Duodenal mucosa (tissue), 2 donors: ENCODE data around the gene UCK2.

Experiments
- H3K27ac ChIP-seq: one replicate; pipeline ENCODE4 v1.7.0; 2013; ENCODE audit warnings: low read depth, low read length
- H3K27me3 ChIP-seq, 2 donors: one replicate each; pipeline ENCODE4 v1.7.0; 2013; ENCODE audit warnings: low read length in 2 of 2, control low read depth in 1 of 2; ENCODE audit not compliant: insufficient read depth in 2 of 2, control insufficient read depth in 1 of 2
- H3K36me3 ChIP-seq, 2 donors: one replicate each; pipeline ENCODE4 v1.7.0; 2013; ENCODE audit warnings: low read length in 2 of 2, control low read depth in 1 of 2; ENCODE audit not compliant: insufficient read depth in 2 of 2, control insufficient read depth in 1 of 2
- H3K4me1 ChIP-seq, 2 donors: one replicate each; pipeline ENCODE4 v1.7.0; 2013; ENCODE audit warnings: low read length in 2 of 2, control low read depth in 1 of 2; ENCODE audit not compliant: insufficient read depth in 2 of 2, control insufficient read depth in 1 of 2
- H3K4me3 ChIP-seq, 2 donors: one replicate each; pipeline ENCODE4 v1.7.0; 2013; ENCODE audit warnings: low read length in 2 of 2, low read depth in 1 of 2
- H3K9ac ChIP-seq, 2 donors: one replicate each; pipeline ENCODE4 v1.7.0; 2013; ENCODE audit warnings: low read length in 2 of 2, low read depth in 1 of 2
- H3K9me3 ChIP-seq, 2 donors: one replicate each; pipeline ENCODE4 v1.7.0; 2013; ENCODE audit warnings: low read length in 2 of 2, control low read depth in 1 of 2; ENCODE audit not compliant: control insufficient read depth in 1 of 2

UCK2 gene

DNA sequence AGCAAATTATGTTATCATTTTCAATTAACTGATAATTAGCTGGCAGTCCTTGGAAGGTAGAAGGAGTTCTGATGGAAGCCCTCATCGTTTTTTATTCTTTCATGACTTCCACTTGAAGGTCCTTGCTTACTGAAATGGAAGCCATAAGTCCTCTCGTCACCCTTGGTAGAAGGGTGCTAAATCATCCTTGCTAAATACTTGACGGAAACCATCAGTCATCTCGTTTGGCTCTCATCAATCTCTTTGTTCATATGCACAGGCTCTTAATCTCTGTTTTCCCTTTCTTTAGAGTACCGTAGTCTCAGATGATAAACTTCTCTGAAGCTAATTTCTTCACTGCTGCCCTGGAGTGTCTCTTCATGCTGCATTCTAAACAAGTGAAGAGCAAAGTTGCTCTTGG is 34.5 kb downstream of the UCK2 start:
- no peaks in the 10 kb centered on the region for H3K36me3 ChIP-seq
- no peak overlapping the region for H3K4me3 ChIP-seq
- no peak overlapping the region for H3K9ac ChIP-seq
- H3K27ac ChIP-seq = no peak overlapping the region
- peaks cover 60 to 62% of the 10 kb centered on the region in 2 donors for H3K4me1 ChIP-seq
- no peaks in the 10 kb centered on the region for H3K27me3 ChIP-seq
- H3K9me3 ChIP-seq = no peaks in the 10 kb centered on the region

DNA sequence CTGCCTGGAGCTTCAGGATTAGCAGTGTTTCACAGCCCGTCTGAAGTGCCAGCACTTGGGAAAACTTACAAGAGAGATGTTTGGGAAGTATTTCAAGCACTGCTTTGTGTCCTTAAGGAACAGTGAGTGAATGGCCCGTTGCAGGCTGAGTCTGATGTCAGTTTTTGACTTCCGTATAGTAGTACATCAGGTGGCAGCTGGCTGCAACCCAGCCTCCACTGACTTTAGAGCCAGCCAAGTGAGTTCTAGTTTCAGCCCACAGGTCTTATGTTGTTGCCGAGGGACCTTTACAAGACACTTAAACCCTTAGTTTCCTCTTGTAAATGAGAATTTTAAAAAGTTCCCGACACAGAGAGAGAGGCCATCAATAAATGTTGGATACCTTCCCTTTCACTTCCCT is 35.0 kb downstream of the UCK2 start:
- no peaks in the 10 kb centered on the region for H3K36me3 ChIP-seq
- no peaks in the 10 kb centered on the region for H3K27me3 ChIP-seq

DNA sequence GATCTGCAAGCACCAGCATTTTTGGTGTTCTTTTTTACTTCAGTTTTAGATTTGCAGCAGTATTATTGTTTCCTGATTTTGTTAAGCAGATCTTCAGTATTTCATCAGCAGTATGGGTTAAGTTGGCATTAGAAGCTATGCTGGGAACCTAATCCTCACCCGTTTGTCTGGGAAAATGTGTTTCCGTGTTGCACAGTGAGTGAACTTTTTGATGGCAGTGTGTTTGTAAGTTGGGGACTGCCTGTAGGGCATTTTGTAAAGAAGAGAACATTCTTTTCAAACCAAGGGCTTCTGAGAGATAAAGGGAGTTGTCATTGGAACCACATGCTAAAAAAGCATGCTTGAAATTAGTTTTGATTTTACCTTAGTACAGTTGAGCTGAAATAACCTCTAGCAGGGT is 35.9 kb downstream of the UCK2 start:
- peaks cover 45 to 49% of the 10 kb centered on the region in 2 donors for H3K4me1 ChIP-seq
- no peak overlapping the region for H3K4me3 ChIP-seq
- no peak overlapping the region for H3K9ac ChIP-seq
- H3K9me3 ChIP-seq = no peaks in the 10 kb centered on the region
- H3K27me3 ChIP-seq = no peaks in the 10 kb centered on the region
- H3K27ac ChIP-seq = no peak overlapping the region
- H3K36me3 ChIP-seq = no peaks in the 10 kb centered on the region

More for the DNA sequence above, 35.0 kb downstream of the UCK2 start:
- peaks cover 54 to 56% of the 10 kb centered on the region in 2 donors for H3K4me1 ChIP-seq
- H3K9me3 ChIP-seq = no peaks in the 10 kb centered on the region
- H3K9ac ChIP-seq = no peak overlapping the region
- H3K4me3 ChIP-seq = no peak overlapping the region
- no peak overlapping the region for H3K27ac ChIP-seq

- Histone ChIP-seq H3K9ac (no peak overlapping the region), H3K4me3 (no peak overlapping the region), H3K27me3 (no peaks in the 10 kb centered on the region), H3K4me1 (peaks cover 35 to 38% of the 10 kb centered on the region in 2 donors), H3K9me3 (no peaks in the 10 kb centered on the region), H3K27ac (no peak overlapping the region), H3K36me3 (no peaks in the 10 kb centered on the region)
Measured at GRCh38 chr1:165865633-165866340, 38.4 kb downstream of the UCK2 start.

- Histone ChIP-seq H3K9me3 (no peaks in the 10 kb centered on the region), H3K27me3 (no peaks in the 10 kb centered on the region), H3K27ac (no peak overlapping the region), H3K4me1 (peaks cover 27 to 34% of the 10 kb centered on the region in 2 donors), H3K9ac (no peak overlapping the region), H3K4me3 (no peak overlapping the region), H3K36me3 (no peaks in the 10 kb centered on the region)
Measured at GRCh38 chr1:165869343-165869742, 41.9 kb downstream of the UCK2 start.

GRCh38 chr1:165871311-165872067 is 44.1 kb downstream of the UCK2 start:
- Histone ChIP-seq H3K36me3 (no peaks in the 10 kb centered on the region), H3K9me3 (no peaks in the 10 kb centered on the region), H3K9ac (no peak overlapping the region), H3K4me3 (no peak overlapping the region), H3K27me3 (no peaks in the 10 kb centered on the region), H3K27ac (no peak overlapping the region), H3K4me1 (peaks cover 31 to 47% of the 10 kb centered on the region in 2 donors)

DNA sequence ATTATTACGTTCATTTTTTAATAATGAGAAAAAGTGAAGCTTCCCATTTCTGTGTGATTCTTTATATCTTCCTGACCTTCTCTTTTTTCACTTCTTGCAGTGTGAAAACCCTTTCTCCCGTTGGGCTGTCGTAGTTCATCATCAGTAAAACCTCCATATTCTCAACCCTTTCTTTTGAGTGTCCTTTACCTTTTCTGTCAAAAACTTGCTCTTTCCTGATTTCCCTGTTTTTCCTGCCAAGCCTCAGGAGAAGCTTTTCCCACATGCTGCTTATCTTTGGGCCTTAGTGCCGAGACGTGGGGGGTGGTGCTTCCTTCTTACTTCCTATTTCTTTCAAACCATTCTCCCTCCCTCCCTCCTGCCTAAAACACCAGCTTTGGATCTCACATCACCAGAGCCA is 46.1 kb downstream of the UCK2 start:
- Histone ChIP-seq H3K9me3 (peaks cover 0 to 4% of the 10 kb centered on the region in 2 donors), H3K27ac (no peak overlapping the region), H3K4me3 (no peak overlapping the region), H3K36me3 (no peaks in the 10 kb centered on the region), H3K27me3 (no peaks in the 10 kb centered on the region), H3K4me1 (peaks cover 30 to 45% of the 10 kb centered on the region in 2 donors), H3K9ac (no peak overlapping the region)

DNA sequence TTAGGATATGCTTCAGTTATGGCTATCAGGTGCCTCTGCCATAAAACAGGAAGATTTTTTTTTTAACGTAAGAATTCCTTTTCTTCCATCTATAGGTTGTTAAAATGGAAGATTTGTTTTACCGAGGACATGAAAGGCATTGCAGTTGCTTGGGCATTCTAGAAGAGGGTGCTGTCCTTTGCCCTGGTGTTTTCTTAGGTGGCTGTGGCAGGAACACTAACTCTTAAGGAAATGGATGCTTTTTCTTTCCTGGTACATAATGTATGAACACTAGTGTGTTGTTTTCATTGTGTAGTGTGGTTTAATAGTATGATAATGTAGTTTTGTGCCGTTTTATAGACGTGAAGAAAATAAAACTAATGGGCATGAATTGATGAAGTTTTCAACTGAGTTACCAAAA is 47.2 kb downstream of the UCK2 start:
- no peak overlapping the region for H3K9ac ChIP-seq
- H3K36me3 ChIP-seq = no peaks in the 10 kb centered on the region
- H3K4me1 ChIP-seq = peaks cover 21 to 36% of the 10 kb centered on the region in 2 donors
- H3K9me3 ChIP-seq = peaks cover 0 to 6% of the 10 kb centered on the region in 2 donors
- no peak overlapping the region for H3K27ac ChIP-seq
- no peaks in the 10 kb centered on the region for H3K27me3 ChIP-seq
- no peak overlapping the region for H3K4me3 ChIP-seq

- Histone ChIP-seq H3K9me3 (peaks cover 0 to 6% of the 10 kb centered on the region in 2 donors), H3K27me3 (no peaks in the 10 kb centered on the region), H3K4me3 (no peak overlapping the region), H3K9ac (peak overlapping the region in 1 of 2 donors; percentile 12), H3K4me1 (peaks cover 21 to 36% of the 10 kb centered on the region in 2 donors), H3K36me3 (no peaks in the 10 kb centered on the region), H3K27ac (peak overlapping the region; percentile 30)
Measured at GRCh38 chr1:165875171-165875570, 47.8 kb downstream of the UCK2 start.

DNA sequence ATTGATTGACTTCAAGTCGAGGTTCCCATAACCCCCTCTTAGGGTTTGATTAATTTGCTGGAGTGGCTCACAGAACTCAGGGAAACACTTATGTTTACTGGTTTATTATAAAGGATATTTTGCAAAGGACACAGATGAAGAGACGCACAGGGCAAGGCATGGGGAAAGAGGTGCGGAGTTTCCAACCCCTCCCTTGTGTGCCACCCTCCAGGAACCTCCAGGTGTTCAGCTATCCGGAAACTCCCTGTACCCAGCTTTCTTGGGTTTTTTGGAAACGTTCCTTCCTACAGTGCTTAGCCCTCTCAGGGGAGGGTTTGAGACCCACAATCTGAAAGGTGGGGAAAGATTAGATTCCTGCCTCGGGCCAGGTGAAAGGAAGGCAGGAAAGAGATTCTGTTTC is 48.2 kb downstream of the UCK2 start:
- H3K36me3 ChIP-seq = no peaks in the 10 kb centered on the region
- H3K9ac ChIP-seq = peak overlapping the region; percentile 12 to 27
- H3K4me3 ChIP-seq = peak overlapping the region in 1 of 2 donors; percentile 20

More for the DNA sequence above, 48.2 kb downstream of the UCK2 start:
- H3K27ac ChIP-seq = peak overlapping the region; percentile 30
- H3K27me3 ChIP-seq = no peaks in the 10 kb centered on the region
- H3K9me3 ChIP-seq = peaks cover 0 to 6% of the 10 kb centered on the region in 2 donors
- H3K4me1 ChIP-seq = peaks cover 21 to 36% of the 10 kb centered on the region in 2 donors
